ENCODE data around the gene TTC23.

- TF ChIP-seq, protein P1, sequence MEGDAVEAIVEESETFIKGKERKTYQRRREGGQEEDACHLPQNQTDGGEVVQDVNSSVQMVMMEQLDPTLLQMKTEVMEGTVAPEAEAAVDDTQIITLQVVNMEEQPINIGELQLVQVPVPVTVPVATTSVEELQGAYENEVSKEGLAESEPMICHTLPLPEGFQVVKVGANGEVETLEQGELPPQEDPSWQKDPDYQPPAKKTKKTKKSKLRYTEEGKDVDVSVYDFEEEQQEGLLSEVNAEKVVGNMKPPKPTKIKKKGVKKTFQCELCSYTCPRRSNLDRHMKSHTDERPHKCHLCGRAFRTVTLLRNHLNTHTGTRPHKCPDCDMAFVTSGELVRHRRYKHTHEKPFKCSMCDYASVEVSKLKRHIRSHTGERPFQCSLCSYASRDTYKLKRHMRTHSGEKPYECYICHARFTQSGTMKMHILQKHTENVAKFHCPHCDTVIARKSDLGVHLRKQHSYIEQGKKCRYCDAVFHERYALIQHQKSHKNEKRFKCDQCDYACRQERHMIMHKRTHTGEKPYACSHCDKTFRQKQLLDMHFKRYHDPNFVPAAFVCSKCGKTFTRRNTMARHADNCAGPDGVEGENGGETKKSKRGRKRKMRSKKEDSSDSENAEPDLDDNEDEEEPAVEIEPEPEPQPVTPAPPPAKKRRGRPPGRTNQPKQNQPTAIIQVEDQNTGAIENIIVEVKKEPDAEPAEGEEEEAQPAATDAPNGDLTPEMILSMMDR (IDR thresholded peaks at IDR 0.05) = no peak
- TF ChIP-seq EZH2phosphoT487 (IDR thresholded peaks at IDR 0.05) = no peak
Observed at GRCh38 chr15:99241752-99242151, 7.6 kb downstream of the TTC23 start.

Data from neural progenitor cell (in vitro differentiated cells).